Measurements from ENCODE around the gene FCN1.

- TF ChIP-seq TBL1XR1 (IDR thresholded peaks at IDR 0.05; ENCODE audit: low read length in 2 of 2) (no peak), SAP30 (IDR thresholded peaks at IDR 0.05; ENCODE audit: borderline replicate concordance, insufficient read depth, low read depth, low read length, poor library complexity, severe bottlenecking) (no peak), SMC3 (conservative IDR thresholded peaks at IDR 0.05; ENCODE audit: insufficient read depth, low read depth, low read length) (no peak), FOXK1 (CRISPR knock-in tag; IDR thresholded peaks at IDR 0.05; ENCODE audit: borderline replicate concordance) (no peak)
- TF ChIP-seq, protein P1, sequence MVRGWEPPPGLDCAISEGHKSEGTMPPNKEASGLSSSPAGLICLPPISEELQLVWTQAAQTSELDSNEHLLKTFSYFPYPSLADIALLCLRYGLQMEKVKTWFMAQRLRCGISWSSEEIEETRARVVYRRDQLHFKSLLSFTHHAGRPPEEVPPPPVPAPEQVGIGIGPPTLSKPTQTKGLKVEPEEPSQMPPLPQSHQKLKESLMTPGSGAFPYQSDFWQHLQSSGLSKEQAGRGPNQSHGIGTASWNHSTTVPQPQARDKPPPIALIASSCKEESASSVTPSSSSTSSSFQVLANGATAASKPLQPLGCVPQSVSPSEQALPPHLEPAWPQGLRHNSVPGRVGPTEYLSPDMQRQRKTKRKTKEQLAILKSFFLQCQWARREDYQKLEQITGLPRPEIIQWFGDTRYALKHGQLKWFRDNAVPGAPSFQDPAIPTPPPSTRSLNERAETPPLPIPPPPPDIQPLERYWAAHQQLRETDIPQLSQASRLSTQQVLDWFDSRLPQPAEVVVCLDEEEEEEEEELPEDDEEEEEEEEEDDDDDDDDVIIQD (CRISPR knock-in tag; IDR thresholded peaks at IDR 0.05), result no peak
Measured at GRCh38 chr9:134863941-134864820, 53.5 kb downstream of the FCN1 start.
